ENCODE measurements around the gene OR5C1.
"Not testable (repeated sequence)": the region's sequence is repeated elsewhere in the genome, so short reads cannot be mapped to it uniquely, and the experiment has no call there.

The OR5C1 gene

GRCh38 chr9:122810306-122810946, 21.7 kb downstream of the OR5C1 start:
- in situ Hi-C loops (cut with HindIII; ENCODE audit: low sequenced_read_pairs) = no loop called here

- in situ Hi-C loops (cut with HindIII; ENCODE audit: low sequenced_read_pairs) = no loop called here
Measured at GRCh38 chr9:122812736-122813135, 24.0 kb downstream of the OR5C1 start.

- in situ Hi-C loops (cut with HindIII; ENCODE audit: low sequenced_read_pairs) = no loop called here
Measured at GRCh38 chr9:122814545-122814944, 25.8 kb downstream of the OR5C1 start.

- in situ Hi-C loops (cut with HindIII; ENCODE audit: low sequenced_read_pairs) = no loop called here
Measured at GRCh38 chr9:122815544-122815943, 26.8 kb downstream of the OR5C1 start.

DNA sequence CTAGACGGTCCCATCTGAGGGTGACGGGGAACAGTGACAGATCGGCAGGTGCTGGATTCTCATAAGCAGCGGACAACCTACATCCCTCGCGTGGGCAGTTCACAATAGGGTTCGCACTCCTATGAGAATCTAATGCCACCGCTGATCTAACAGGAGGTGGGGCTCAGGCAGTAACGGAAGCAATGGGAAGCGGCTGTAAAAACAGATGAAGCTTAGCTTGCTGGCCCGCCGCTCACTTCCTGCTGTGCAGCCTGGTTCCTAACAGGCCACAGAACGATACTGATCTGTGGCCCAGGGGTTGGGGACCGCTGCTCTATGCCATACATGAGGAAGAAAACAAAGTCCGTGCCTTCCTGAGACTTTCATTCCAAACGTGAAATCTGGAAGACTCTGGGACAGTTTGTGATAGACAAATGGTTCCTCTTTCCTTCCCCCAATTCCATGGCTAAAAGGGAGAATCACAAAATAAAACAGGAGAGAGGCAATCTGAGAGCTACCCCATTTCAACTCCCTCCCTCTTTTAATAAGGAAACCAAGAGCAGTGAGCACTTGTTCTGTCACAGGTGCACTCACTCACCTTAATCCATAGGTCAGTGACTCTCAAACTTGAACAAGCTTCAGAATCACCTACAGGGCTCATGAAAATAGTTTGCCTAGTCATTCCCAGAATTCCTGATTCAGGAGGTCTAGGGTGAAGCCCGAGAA, 27.6 kb downstream of the OR5C1 start:
- in situ Hi-C loops (cut with HindIII; ENCODE audit: low sequenced_read_pairs) = no loop called here

- in situ Hi-C loops (cut with HindIII; ENCODE audit: low sequenced_read_pairs) = no loop called here
Measured at GRCh38 chr9:122819326-122819725, 30.6 kb downstream of the OR5C1 start.

GRCh38 chr9:122819791-122820489, 31.2 kb downstream of the OR5C1 start:
- in situ Hi-C loops (cut with HindIII; ENCODE audit: low sequenced_read_pairs) = no loop called here

DNA sequence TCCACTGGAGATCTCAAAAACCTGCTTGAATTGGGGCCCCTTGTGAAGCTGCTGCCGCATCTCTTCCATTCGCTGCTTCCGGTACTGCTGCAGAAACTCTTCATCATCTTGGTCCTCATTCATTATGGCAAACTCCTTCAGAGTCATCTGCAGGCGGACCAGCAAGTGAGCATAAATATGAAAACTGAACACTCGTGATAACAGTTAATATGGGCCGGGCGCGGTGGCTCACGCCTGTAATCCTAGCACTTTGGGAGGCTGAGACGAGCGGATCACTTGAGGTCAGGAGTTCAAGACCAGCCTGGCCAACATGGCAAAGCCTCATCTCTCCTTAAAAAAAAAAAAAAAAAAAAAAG, 31.7 kb downstream of the OR5C1 start:
- in situ Hi-C loops (cut with HindIII; ENCODE audit: low sequenced_read_pairs) = no loop called here

- in situ Hi-C loops (cut with HindIII; ENCODE audit: low sequenced_read_pairs) = no loop called here
Measured at GRCh38 chr9:122821278-122821943, 32.7 kb downstream of the OR5C1 start.

- in situ Hi-C loops (cut with HindIII; ENCODE audit: low sequenced_read_pairs) = no loop called here
Measured at GRCh38 chr9:122822056-122822455, 33.3 kb downstream of the OR5C1 start.

- in situ Hi-C loops (cut with HindIII; ENCODE audit: low sequenced_read_pairs) = no loop called here
Measured at GRCh38 chr9:122822938-122823337, 34.2 kb downstream of the OR5C1 start.

GRCh38 chr9:122827761-122828093, 39.0 kb downstream of the OR5C1 start:
- in situ Hi-C loops (cut with HindIII; ENCODE audit: low sequenced_read_pairs) = no loop called here

- in situ Hi-C loops (cut with HindIII; ENCODE audit: low sequenced_read_pairs) = not testable (repeated sequence)
Measured at GRCh38 chr9:122828965-122829284, 40.2 kb downstream of the OR5C1 start.

DNA sequence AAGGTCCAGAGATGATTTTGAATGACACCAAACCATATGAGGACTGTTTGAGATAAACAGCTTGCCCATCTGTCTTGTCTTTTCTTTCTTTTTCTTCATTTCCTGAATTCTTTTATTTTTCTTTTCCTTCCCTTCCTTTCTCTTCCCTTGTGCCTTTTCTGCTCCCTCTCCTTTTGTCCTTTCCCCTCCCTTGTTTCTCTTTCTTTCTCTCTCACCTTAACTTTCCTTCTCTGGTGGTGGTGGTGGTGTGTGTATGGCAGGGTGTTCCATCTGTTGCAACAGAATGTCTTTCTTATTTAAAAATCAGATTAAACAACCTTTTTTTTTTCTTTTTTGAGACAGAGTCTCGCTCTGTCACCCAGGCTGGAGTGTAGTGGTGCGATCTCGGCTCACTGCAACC, 43.5 kb downstream of the OR5C1 start:
- in situ Hi-C loops (cut with HindIII; ENCODE audit: low sequenced_read_pairs) = no loop called here

- in situ Hi-C loops (cut with HindIII; ENCODE audit: low sequenced_read_pairs) = no loop called here
Measured at GRCh38 chr9:122835313-122835731, 46.6 kb downstream of the OR5C1 start.

GRCh38 chr9:122837266-122837850, 48.6 kb downstream of the OR5C1 start:
- in situ Hi-C loops (cut with HindIII; ENCODE audit: low sequenced_read_pairs) = no loop called here

- in situ Hi-C loops (cut with HindIII; ENCODE audit: low sequenced_read_pairs) = not testable (repeated sequence)
Measured at GRCh38 chr9:122838441-122838840, 49.7 kb downstream of the OR5C1 start.

Measured in endothelial cell of hepatic sinusoid (primary cell).